Occipital lobe (tissue), 2 donors: ENCODE results near the gene SLC49A3. TPM values are rescaled to one million over a fixed set of nuclear protein-coding genes. Genes with fewer than 3 reads are reported as not detected.
"Not testable (repeated sequence)": the region's sequence is repeated elsewhere in the genome, so short reads cannot be mapped to it uniquely, and the experiment has no call there.

Source experiments
- DNase-seq: peaks from one replicate; lab custom pipeline; 2025; lab: John Stamatoyannopoulos, UW
- total RNA-seq: library from RNA; depleted of rRNA; stranded (reverse); fragments of >200 nt; gene quantifications from one replicate; pipeline ENCODE4 v1.2.3, GENCODE V29; 2014

The SLC49A3 gene
- total RNA-seq, 1 donor from 2014 or later: 0.62 TPM

DNA sequence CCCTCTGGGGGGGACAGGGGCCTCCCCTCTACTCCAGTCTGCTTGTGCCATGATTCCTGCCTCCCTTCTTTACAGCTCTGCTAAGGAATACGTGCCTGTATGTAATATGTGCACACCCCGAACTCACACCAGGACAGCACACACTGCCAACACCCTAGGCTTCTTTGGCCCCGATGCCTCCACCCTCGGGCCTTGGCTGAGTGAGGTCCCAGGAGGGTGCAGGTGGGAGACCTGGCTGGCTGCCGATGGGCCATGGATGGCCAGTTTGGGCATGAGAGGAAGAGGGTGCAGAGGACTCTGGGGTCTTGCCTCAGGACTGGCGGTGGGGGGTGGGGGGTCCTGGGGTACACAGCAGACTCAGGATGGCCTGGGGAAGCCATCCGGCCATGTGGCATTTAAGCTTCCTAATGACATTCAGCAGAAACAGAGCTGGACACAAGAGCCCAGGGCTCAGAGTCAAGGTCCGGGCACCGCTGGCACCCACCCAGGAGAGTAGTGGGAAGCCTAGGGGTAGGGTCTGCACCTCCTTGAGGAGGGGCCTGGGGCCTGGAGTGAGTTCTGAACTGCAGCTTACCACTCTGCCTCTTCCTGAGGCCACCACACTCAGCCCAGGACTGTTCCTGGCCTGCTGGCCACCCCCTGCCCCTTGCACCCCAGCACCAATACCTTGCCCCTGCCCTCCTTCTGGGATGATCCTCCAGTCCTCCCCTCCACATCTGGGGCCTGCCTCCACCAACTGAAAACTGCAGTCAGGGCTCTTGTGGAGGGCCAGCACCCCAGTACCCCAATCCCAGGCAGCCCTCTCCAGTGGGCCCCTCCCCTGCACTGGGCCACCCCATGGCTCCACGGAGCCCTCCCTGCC, 14.6 kb upstream of the SLC49A3 start:
- no peak for DNase-seq

DNA sequence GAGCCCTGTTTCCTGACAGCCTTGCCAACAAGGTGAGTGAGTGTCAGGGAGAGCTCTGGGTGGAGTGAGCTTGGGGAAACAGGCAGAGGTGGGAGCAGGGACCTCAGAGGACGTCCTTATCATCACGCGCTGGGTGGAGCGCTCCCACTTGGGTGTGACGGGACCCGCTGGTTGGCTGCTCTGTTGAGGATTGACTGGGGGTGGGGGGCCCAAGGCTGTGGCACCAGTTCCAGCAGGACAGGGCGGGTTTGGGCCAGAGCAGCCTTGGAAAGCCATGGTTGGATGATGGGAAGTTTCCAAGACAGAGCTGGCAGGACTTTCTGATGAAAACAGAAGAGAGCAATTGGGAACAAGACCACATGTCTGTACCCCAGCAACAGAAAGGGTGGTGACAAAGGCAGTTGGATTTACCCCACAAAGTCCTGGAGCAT, 13.7 kb upstream of the SLC49A3 start:
- DNase-seq: no peak

DNA sequence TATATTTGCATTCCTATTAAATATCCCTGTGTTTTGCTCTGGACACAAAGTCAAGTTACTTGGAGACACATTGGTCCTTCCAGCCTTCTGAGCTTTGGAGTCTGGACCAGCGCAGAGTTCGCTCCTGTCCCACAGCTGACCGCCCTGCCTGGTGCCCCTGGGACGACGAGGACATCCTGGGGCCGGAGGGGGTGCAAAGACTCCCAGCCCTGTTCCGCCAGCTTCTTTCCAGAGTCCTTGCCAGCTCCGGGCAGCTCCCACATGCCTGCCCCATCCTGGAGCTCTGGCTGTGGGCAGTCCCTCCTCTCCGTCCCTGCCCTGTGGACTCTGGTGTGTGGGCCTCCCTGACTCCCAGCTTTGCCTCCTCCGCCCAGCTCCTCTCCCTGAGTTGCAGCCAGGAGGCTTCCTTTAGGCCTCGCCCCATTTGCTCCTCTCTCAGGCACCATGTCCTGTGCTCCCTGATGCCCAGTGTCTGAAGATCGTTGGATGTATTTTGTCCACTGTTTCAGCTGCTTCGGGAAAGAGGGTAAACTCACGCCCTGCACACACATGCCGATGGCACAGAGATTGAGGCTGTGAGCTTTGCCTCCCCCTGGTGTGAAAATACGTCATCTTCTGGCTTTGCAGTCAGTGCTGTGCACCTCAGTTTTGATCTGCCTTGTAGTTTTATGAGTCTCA, 11.8 kb upstream of the SLC49A3 start:
- no peak for DNase-seq

DNA sequence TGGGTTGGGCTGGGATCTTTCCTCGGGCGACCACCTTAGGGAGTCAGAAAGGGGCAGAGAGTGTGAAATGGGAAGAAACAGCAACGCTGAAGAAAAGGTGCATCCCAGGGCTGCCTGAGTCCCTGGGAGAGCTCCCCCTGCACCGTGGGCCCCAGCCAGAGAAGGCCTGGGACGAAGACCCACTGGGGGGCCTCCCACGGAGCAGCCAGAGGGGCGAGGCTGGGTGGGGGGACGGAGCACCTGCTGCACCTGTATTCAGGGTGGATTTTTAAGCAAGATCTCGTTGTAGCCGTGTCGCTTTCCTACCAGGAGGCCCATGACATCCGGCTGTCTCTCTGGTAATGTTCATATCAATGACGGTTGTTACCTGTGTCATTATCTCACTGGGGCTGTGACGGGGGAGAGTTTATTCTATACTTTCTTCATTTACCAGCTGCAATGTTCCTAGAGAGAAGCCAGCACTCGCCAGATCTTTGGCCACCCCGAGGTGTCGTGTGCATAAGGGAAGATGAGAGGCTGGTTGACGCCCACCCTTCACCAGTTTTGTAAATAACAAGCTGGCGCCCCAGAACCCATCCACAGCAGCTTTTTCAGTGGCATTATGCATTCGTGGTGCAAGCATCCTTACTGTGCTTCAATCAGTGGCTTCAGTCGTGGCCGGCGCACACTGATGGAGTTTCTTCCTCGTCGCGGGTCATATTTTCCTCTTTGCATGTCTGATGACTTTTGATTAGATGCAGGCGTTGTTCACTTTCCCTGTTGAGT, 11.0 kb upstream of the SLC49A3 start:
- no peak for DNase-seq

DNA sequence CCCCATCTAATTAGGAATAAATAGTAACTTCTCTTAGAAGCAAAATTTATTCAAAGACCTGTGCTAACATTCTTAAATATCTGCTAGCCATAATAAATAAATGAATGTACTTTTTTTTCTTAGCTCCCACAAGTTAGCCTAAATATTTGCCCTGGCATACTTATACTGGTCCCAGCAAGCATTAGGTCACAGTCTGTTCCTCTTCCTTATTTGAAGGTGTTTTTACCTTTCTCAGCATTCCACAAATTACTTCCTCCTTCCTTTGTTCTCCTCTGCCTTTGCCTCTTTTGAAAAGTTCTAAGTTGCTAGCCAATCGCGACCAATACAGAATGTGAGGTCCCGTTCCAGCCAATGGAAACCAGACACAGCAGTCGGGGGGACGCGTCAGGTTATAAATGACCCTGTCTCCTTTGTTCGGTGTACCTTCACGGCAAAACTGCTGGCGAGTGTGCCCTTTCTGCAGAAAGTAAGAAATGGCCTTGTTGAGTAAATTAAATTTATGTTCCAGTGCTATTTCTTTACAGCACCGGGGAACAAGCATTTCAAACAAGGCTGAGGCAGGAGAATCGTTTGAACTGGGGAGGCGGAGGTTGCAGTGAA, 5.5 kb upstream of the SLC49A3 start:
- DNase-seq: not testable (repeated sequence)

DNA sequence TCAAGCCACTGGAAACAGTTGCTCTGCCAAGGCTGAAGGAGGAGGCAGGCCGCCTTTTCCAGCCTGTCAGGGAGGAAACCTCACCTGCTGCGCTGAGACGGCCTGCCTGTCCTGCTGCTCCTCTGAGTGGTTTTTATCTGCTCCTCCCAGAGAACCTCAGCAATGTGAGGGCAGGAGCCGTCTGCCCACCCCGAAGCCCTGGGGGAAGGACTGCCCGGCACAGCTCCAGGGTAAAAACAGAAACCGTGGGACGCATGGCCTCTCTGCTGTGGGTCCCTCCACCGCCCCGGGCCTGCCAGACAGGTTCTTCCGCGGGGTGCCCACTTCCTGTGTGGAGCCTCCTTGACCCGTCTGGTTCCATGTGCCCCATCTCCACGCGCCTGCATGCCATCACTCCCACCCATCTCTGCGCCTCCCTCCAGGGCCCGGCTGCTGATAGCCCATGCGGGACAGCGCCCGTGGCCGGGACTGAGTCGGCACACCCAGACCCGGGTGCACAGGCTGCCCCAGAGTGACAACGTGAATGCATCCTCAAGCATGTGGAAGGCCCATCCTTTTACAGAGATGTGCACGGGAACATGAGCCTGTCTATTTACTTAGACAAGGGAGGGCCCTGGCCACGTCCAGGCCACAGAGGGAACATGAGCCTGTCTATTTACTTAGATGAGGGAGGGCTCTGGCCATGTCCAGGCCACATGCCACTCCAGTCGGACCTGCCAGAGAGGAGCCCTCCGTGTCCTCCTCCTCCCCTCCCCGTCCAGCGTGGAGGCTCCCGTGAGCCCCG, 4.0 kb upstream of the SLC49A3 start:
- no peak for DNase-seq

DNA sequence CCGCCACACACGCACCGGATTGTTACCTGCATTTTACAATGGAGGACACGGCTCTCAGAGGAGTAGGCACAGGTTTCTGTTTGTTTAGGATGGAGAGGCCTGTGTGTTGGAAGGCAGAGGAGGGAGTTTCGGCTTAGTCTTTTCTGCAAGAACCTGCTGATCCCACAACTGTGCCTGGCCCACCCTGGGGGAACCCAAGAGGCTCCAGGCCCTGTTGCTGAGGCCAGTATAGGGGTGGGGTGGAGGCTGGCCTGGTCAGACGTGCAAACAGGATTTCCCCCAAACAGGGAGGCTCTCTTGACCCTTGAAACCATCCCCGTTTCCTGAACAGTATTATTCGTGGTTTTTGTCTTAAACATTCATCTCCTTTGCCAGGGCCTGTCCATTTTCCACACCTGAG, 772 bp upstream of the SLC49A3 start:
- DNase-seq: no peak

DNA sequence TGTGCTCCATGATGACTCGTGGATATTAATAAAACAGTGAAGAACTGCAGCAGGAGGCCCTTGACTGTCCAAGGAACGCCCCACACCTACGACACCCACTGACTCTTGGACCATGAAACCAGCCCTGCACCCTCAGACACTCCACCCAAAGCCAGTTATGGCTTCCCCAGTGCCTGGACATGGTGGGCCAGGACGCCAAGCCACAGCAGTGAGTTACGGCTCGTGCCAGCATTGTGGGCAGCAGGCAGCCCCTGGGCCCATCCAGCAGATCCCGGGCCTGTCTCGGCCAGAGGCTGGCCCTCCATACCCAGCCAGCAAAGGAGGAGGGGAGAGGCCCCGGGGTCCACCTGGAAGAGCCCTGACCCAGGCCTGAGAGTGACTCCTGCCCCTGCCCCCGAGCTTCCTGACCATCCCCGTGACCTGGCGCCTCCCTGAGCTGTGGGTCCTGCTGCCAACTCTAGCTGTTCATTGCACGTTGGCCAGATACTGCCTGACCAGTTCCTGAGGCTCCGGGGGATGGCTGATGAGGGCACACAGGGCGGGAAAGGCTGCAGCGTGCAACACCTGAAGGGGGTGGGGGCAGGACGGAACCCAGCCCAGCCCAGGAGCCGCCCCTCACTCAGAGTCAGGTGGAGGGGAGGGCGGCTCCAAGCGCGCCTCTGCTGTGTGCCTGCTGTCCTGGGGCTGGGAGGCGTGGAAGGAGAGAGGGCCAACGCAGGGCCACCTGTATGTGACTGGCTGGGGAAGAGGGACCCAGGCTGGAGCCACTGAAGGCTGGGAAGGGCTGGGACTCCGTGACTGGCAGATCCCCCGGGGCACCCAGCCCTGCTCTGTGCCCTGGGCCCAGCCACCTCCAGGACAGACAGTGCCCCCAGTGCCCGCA, 739 bp downstream of the SLC49A3 start:
- DNase-seq: no peak

DNA sequence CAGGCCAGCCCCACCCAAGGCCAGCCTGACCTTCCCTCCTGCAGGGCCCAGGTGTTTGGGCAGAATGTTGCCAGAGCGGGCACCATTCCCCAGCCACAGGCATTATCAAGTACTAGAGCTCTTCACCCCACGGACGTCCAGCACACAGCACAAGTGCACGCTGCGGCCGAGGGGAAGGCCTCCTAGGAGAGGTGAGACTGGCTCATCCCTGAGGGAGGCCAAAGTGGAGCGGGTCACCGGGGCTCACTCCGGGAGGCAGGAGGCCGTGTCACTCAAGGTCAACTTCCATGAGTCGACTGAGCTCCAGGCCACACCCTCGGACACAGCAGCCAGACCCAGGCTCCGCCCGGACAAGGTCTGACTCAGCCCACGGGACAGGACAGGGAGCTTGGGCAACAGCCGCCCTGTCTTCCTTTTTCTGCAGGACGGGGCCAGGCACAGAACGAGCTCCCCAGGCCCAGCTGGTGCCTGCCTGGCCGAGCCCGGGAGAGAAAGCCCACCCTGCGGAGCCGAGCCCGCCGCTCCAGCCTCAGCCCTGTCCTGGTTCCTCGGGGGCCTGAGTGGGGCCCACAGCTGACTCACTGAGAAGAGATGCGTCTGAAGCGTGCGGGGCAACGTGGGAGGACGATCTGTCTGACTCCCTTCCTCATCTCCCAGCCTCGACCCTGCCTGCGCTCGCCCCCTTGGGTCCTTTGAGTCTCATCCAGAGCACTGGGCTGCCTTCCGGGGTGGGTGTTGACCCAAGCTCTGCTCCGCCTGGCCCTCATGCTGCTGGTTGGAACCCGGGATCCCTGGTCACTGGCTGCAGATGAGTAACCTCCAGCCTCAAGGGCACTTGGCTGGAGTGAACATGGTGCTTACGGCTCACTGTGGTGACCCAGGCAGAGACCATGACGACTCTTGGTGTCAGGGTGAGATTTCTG, 1.6 kb downstream of the SLC49A3 start:
- DNase-seq: no peak

DNA sequence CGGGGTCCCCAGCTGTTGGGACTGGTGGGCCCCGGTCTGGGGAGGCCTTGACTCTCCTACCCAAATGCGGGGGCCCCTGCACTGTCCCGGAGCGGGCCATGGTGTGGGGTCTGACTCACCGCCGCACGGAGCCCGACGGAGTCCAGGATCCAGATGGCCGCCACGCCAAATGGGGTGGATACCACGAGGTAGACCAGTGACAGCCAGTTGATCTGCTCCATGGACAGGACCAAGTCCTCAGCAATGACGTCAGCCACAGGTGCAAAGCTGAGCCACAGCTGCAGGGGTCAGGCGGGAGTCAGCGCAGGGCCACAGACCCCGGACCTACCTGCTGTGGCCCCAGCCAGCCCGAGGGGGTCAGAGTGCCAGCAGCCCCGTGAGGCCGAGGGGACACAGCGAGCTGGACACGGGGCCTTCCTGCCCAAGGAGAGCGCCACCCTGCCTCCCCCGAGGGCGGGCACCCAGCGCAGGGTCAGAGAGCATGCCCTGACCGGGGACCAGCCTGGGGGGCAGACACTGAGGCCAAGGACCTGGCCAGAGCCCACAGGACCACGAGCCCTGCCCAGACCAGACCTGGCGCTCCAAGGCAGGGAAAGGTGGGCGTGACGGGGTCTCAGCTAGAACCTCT, 2.4 kb downstream of the SLC49A3 start:
- DNase-seq: no peak

DNA sequence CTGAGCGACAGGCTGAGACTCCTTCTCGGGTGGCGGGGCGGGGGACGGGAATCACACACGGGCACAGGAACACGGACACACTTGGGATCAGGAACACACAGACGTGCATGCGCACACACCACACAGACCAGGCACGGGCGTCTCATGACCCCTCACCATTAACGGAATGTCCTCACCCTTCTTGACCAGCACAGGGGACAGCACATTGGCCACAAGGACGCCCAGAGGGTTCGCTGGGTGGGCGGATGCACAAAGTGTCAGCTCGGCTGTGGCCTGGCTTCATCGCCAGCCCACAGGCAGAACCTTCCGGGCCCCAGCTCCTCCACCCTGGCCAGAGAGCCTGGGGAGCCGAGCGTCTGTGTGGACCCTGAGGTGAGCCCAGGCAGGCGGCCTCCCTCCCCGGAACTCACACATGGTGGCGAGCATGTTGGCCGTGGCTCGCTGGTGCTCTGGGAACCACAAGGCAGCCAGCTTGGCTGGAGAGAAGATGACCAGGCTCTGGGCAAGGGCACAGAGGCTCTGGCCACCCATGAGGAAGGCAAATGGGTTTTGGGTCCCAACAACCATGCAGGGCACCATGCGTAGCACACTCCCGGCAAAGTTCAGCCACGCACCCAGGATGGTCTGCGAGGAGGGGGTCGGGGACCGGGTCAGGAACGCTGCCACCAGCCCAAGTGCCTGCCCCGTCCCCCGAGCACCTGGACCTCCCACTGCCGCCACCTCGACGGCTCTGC, 3.1 kb downstream of the SLC49A3 start:
- DNase-seq: no peak

DNA sequence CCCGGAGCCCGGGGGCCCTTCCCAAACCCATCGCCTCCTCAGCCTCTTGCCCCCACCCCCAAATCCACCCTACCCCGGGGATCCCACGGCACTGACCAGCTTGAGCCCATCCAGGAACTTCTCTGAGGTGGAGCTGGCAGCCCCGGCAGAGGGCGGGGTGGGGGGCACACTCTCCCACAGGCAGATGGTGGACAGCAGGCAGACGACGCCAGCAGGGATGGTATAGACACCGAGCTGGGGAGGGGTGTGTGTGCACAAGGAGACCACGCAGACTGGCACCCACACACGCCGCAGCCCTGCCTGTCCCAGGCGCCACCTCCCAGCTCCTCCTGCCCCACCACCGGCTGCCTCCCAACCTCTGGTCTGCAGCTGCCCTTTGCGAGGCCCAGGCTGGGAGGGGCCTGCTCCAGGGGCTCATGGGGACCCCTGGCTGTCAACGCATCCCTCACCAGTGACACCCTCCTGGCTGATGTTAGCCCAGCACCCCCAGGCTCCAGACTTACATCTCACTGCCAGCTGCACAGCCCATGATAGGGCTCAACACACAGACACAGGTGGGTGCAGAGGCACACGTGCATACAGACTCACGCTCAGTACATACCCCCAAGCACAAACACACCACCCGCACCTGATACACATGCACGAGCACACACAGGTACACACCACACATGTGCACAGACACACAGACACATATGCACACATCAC, 4.2 kb downstream of the SLC49A3 start:
- DNase-seq: no peak

DNA sequence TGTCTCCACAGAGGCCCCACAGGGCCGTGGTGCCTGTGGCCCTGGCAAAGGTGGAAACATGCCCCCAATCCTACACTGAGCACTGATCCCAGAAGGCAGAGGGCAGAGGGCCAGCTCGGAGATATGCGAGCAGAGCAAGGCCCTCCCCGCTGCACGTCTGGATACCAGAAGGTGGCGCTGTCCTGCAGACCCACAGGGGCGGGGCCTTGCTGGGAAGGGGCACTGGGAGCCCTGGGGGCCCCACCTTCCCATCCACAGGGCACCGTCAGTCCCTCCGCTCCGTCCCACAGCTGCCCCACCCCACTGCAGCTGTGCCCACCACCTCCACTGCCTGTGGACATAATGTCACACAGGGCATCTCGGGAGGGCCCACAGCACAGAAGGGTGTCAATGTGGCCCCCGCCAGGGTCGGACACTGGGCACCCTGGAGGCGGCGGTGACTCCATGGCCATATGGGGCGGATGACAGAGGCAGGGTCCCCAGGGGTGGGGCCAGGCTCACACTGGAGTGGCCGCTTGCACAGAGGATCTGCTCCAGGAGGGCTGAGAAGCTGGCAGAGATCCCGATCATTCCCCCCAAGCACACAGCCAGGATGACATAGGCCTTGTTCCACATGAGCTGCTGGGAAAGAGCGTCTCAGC, 4.8 kb downstream of the SLC49A3 start:
- DNase-seq: no peak

DNA sequence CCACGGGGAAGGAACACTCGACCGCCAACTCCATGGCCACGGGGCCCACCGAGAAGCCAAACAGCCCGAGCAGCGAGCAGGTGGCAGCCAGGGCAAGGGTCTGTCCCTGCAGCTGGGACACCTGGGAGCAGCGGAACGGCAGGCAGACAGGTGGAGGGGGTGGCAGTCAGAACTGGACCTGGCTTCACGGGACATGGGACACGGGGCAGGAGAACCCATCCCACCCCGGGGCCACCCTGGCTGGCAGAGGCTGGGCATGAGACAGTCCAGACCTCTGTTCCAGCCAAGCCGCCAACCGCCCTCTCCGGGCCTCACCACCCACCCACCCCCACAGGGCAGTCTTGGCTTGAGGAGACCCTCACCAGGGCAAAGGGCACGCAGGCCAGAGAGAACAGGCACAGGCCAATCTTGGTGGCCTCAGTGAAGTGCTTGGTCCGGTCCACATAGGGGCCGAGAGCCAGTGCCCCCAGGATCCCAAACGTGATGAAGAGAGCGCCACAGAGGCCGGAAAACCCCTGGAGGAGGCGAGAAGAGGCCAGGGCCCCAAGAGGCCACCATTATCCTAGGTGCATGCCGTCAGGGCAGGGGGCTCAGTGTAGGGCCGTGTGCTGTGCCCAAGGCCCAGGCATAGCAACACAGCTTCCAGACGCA, 5.6 kb downstream of the SLC49A3 start:
- no peak for DNase-seq

DNA sequence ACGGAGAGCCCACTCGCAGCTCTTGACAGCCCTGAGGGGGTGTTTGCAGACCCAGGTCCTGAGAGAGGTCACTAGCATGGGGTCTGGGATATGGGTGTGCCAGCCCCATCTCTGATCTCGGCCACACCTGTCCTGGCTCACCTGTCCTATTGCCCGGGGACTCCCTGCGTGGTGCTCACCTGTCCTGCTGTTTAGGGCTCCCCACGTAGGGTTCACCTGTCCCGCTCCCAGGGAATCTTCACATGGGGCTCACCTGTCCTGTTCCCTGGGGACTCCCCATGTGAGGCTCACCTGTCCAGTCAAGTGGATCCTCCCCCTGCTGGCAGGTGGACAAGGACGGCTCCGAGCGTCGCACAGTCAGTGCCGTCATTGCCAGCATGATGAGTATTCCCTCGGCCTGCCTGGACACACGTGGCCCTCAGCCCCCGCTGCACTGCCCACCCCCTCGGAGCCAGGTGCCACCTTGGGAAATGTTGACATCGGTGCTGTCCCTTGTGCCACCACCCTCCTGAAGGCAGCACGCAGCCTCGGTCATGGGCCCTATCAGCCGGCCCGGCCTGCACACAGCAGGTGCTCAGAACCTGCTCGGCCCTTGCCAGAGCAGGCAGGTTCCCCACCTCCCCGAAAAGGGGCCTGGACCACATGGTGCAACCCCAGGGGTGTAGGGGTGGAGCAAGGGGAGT, 6.3 kb downstream of the SLC49A3 start:
- no peak for DNase-seq
